ENCODE measurements around the gene LRRN2. TPM values are rescaled to one million over a fixed set of nuclear protein-coding genes. Genes with fewer than 3 reads are reported as not detected.
A peak's percentile ranks its signal among the peaks of the same experiment; 100 is the strongest.

The LRRN2 gene
- total and polyA plus RNA-seq, 9 of the 15 experiments (the other 6 are each of a cell fraction or from before 2014, with no cell fraction given), result 0.05 TPM; not detected in 8

DNA sequence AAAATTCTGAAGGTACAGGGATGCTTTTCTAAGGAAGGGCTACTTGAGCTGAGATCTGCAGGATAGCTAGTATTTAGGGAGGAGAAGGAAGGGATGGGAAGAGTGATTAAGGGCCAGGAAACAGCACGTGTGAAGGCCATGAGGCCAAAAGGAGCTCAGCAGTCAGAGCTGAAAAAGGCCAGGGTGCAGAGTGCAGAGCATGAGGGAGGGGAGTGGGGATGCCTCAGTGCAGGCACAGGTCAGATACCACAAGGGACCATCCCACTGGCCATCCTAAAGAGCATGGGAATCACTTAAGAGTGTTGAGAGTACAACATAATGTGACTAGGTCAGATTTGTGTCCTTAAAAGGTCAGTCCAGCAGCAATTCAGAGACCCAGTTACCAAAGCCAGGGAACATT, 16.0 kb downstream of the LRRN2 start:
- no peak overlapping the region for H3K4me2 ChIP-seq (ENCODE audit: insufficient read depth, low read length)
- intact Hi-C loops (cut with micrococcal nuclease), result no loop called here
- no peaks in the 10 kb centered on the region for H3K9me3 ChIP-seq (replicated peaks; ENCODE audit: control insufficient read depth, insufficient read depth, low read depth, low read length)
- H3K9ac ChIP-seq (ENCODE audit: insufficient read depth in 1 of 2, low read depth in 2 of 2, low read length in 2 of 2), result no peak overlapping the region
- in situ Hi-C loops (cut with MboI), result no loop called here
- ChIA-PET POLR2A (interaction anchor here (0.6 to 2.1 kb wide), 4 partner anchors 12 to 45 kb away, joined by 3 to 8 read pairs (median 3); no protein-coding TSS in a partner anchor), CTCF (ENCODE audit: low intra/inter-chr PET ratio) (no interaction called here)
- no TSS peak for BruUV-seq (replicated peaks)
- peaks cover 34 to 42% of the 10 kb centered on the region in 2 experiments for H3K4me1 ChIP-seq (replicated peaks in 1 of 2; ENCODE audit: control insufficient read depth in 2 of 2, insufficient read depth in 2 of 2, low read length in 2 of 2)
- H3K27me3 ChIP-seq (ENCODE audit: control insufficient read depth in 2 of 2, insufficient read depth in 2 of 2, low read length in 2 of 2), result peaks cover under 1 to 16% of the 10 kb centered on the region in 2 experiments; a peak in 3 of 5 replicates
- no peak overlapping the region for H2AFZ ChIP-seq (ENCODE audit: low read depth, low read length)
- no peak for DNase-seq (ENCODE audit: extremely low read depth in 1 of 4, low spot score in 3 of 4)
- FAIRE-seq, result no peak
- no peaks in the 10 kb centered on the region; the same call in 1 of the 2 replicates for H4K20me1 ChIP-seq (replicated peaks; ENCODE audit: control insufficient read depth, insufficient read depth, low read length)
- H3K36me3 ChIP-seq (ENCODE audit: control insufficient read depth, insufficient read depth, low read length), result no peaks in the 10 kb centered on the region
- 17% methylated on average over 1 of the region's 1 CpG for WGBS (ENCODE audit: insufficient coverage, low coverage, missing lambda C conversion rate)
- ATAC-seq, result no peak
- no peak for TF ChIP-seq HLTF (IDR thresholded peaks at IDR 0.05)
- TF ChIP-seq, protein P1, sequence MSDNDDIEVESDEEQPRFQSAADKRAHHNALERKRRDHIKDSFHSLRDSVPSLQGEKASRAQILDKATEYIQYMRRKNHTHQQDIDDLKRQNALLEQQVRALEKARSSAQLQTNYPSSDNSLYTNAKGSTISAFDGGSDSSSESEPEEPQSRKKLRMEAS (CRISPR knock-in tag; IDR thresholded peaks at IDR 0.05), result 0 out of 2 replicates have a peak, but pooled peaks have one; percentile 19
- no peak for TF ChIP-seq ILK (tag; IDR thresholded peaks at IDR 0.05; ENCODE audit: borderline replicate concordance, low read depth)
- TF ChIP-seq NUFIP1 (IDR thresholded peaks at IDR 0.05; ENCODE audit: partially characterized antibody), result no peak
- TF ChIP-seq, protein P2, sequence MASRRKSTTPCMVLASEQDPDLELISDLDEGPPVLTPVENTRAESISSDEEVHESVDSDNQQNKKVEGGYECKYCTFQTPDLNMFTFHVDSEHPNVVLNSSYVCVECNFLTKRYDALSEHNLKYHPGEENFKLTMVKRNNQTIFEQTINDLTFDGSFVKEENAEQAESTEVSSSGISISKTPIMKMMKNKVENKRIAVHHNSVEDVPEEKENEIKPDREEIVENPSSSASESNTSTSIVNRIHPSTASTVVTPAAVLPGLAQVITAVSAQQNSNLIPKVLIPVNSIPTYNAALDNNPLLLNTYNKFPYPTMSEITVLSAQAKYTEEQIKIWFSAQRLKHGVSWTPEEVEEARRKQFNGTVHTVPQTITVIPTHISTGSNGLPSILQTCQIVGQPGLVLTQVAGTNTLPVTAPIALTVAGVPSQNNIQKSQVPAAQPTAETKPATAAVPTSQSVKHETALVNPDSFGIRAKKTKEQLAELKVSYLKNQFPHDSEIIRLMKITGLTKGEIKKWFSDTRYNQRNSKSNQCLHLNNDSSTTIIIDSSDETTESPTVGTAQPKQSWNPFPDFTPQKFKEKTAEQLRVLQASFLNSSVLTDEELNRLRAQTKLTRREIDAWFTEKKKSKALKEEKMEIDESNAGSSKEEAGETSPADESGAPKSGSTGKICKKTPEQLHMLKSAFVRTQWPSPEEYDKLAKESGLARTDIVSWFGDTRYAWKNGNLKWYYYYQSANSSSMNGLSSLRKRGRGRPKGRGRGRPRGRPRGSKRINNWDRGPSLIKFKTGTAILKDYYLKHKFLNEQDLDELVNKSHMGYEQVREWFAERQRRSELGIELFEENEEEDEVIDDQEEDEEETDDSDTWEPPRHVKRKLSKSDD (conservative IDR thresholded peaks at IDR 0.05; ENCODE audit: low read length), result no peak
- TF ChIP-seq KDM4B (IDR thresholded peaks at IDR 0.05; ENCODE audit: borderline replicate concordance in 2 of 2, low read depth in 1 of 2), result no peak
- no peak for TF ChIP-seq MTA1 (IDR thresholded peaks at IDR 0.05; ENCODE audit: borderline replicate concordance)
- H3K4me3 ChIP-seq, result no peak overlapping the region
- H3K79me2 ChIP-seq (ENCODE audit: control insufficient read depth, insufficient read depth, low read length), result no peaks in the 10 kb centered on the region
- H3K27ac ChIP-seq (ENCODE audit: extremely low read depth, low read depth, low read length), result no peak overlapping the region
- peaks cover 4% of the 10 kb centered on the region for H3K9me1 ChIP-seq (ENCODE audit: control insufficient read depth, insufficient read depth, low read length)

Data from K562 (cell line).